HepG2 (cell line): Measurements from ENCODE around the gene ATN1. TPM values are rescaled to one million over a fixed set of nuclear protein-coding genes. Genes with fewer than 3 reads are reported as not detected.
A peak's percentile ranks its signal among the peaks of the same experiment; 100 is the strongest.

Experiments used
- ATAC-seq: fragments of 200-7000 bp; cut with Tn5 transposase; 3 replicates; pipeline ENCODE4 v1.9.1; 2020; ENCODE audit warnings: mild to moderate bottlenecking, moderate library complexity
- BruUV-seq: library from RNA; stranded (reverse); fragments of 400-500 nt; replicated peaks from 2 replicates; lab custom pipeline; 2021; lab: Mats Ljungman, UMichigan
- CTCF ChIA-PET: fragments of 300-600 bp; formaldehyde crosslinking; extraction: SDS; loops from one replicate; lab custom pipeline; 2021; ENCODE audit warnings: low total read pairs, inconsistent platforms, low intra/inter-chr PET ratio; lab: Yijun Ruan, JAX
- POLR2A ChIA-PET: fragments of 350-600 bp; sonication (Branson Sonifier 250); formaldehyde crosslinking; loops from one replicate; lab custom pipeline; 2020; ENCODE audit warnings: antibody characterized with exemption, inconsistent platforms; lab: Yijun Ruan, JAX
- DNase-seq: peaks from one replicate; pipeline ENCODE4 v3.0.0-alpha.2; 2015; ENCODE audit warnings: low spot score
- FAIRE-seq: peaks from 3 replicates; lab custom pipeline; 2011; peaks lifted over from hg19 to GRCh38; lab: Jason Lieb, UNC
- H2AFZ ChIP-seq: one replicate; pipeline ENCODE4 v1.6.1; 2011; ENCODE audit warnings: low read length, inconsistent platforms
- H3K27ac ChIP-seq: fragments of 300-600 bp; 3 replicates; pipeline ENCODE4 v1.8.0; 2011; ENCODE audit warnings: mixed run types, mild to moderate bottlenecking, mixed read lengths, low read length, inconsistent platforms; ENCODE audit not compliant: insufficient read depth; ENCODE audit errors: extremely low read length
- H3K27me3 ChIP-seq, 2 experiments: fragments of 200-600 bp in 1 of 2; 2 replicates in 1 of 2; 3 replicates in 1 of 2; pipeline versions ENCODE4 v1.6.0 to v1.8.0; 2011; ENCODE audit warnings: low read length in 2 of 2, mild to moderate bottlenecking in 2 of 2, moderate library complexity in 2 of 2, inconsistent platforms in 1 of 2; ENCODE audit not compliant: insufficient read depth in 2 of 2, control insufficient read depth in 1 of 2
- H3K36me3 ChIP-seq, 2 experiments: fragments of 200-600 bp in 1 of 2; replicated peaks in 1 of 2; 2 replicates in 1 of 2; 3 replicates in 1 of 2; pipeline versions ENCODE4 v1.5.1 to v1.8.0; 2011; ENCODE audit warnings: low read length in 2 of 2, inconsistent platforms in 1 of 2; ENCODE audit not compliant: insufficient read depth in 2 of 2, control insufficient read depth in 1 of 2
- H3K4me1 ChIP-seq: 2 replicates; pipeline ENCODE4 v1.5.1; 2012; ENCODE audit warnings: low read length, inconsistent platforms; ENCODE audit not compliant: insufficient read depth
- H3K4me2 ChIP-seq: 2 replicates; pipeline ENCODE4 v1.6.0; 2011; ENCODE audit warnings: low read depth, low read length, inconsistent platforms
- H3K4me3 ChIP-seq, 3 experiments: fragments of 200-600 bp in 1 of 3; sonication (generic), shearing (Covaris generic) in 1 of 3; replicated peaks in 1 of 3; 2 replicates each; pipeline ENCODE4 v1.5.1; 2011 to 2016; ENCODE audit warnings: low read length in 3 of 3, inconsistent platforms in 2 of 3, low read depth in 2 of 3, mild to moderate bottlenecking in 2 of 3, control low read depth in 1 of 3, mixed read lengths in 1 of 3; ENCODE audit not compliant: insufficient read depth in 1 of 3
- H3K79me2 ChIP-seq: one replicate; pipeline ENCODE4 v1.6.1; 2011; ENCODE audit warnings: low read length, inconsistent platforms; ENCODE audit not compliant: insufficient read depth
- H3K9ac ChIP-seq: 2 replicates; pipeline ENCODE4 v1.6.0; 2011; ENCODE audit warnings: mild to moderate bottlenecking, low read depth, low read length, inconsistent platforms; ENCODE audit not compliant: insufficient read depth
- H3K9me3 ChIP-seq: 2 replicates; pipeline ENCODE4 v1.5.1; 2012; ENCODE audit warnings: mild to moderate bottlenecking, low read length
- H4K20me1 ChIP-seq: 2 replicates; pipeline ENCODE4 v1.6.0; 2011; ENCODE audit warnings: inconsistent platforms, mild to moderate bottlenecking, low read length, moderate library complexity; ENCODE audit not compliant: insufficient read depth
- AGO2 ChIP-seq: fragments of 200-400 bp; formaldehyde crosslinking; optimal IDR thresholded peaks from 2 replicates; pipeline ENCODE3; 2017; ENCODE audit warnings: mild to moderate bottlenecking, low read depth, low read length, moderate library complexity
- ARID4A ChIP-seq: sonication (generic); formaldehyde crosslinking; IDR thresholded peaks from 2 replicates; pipeline ENCODE4 v1.5.0; 2020; ENCODE audit warnings: mild to moderate bottlenecking, missing genetic modification reagents, borderline replicate concordance
- CAMTA2 ChIP-seq: sonication (generic); formaldehyde crosslinking; IDR thresholded peaks from 2 replicates; pipeline ENCODE4 v1.4.0; 2020; ENCODE audit warnings: mild to moderate bottlenecking, missing genetic modification reagents, borderline replicate concordance
- ZNF121 ChIP-seq: sonication (generic); formaldehyde crosslinking; IDR thresholded peaks from 2 replicates; pipeline ENCODE4 v1.5.0; 2020; ENCODE audit warnings: mild to moderate bottlenecking, missing genetic modification reagents
- WGBS: methylation state at CpG from one replicate; pipeline ENCODE4 v1.1.6; 2017; ENCODE audit warnings: low lambda C conversion rate; 5-methylcytosine and 5-hydroxymethylcytosine counted together
- in situ Hi-C: cut with HindIII; loops from 2 replicates; pipeline ENCODE4 v1.10.0; 2017; ENCODE audit warnings: low pct_unique_long_range_greater_than_20kb; ENCODE audit not compliant: extremely low pct_ligation_motif_present
- intact Hi-C: fragments of 100-400 bp; cut with micrococcal nuclease; formaldehyde crosslinking; loops from one replicate; pipeline ENCODE4 v1.10.0; 2022; ENCODE audit not compliant: unreplicated experiment
- polyA plus RNA-seq, 8 experiments: library from polyadenylated mRNA; depleted of rRNA in 3 of 8; stranded (reverse) in 7 of 8; unstranded in 1 of 8; fragments of >200 nt; fragmentation: Illumina TruSeq in 4 of 8; extraction: Trizol in 4 of 8; gene quantifications; 2 replicates each; pipeline versions ENCODE4 v1.2.1 to v1.2.3, GENCODE V29; 2011 to 2016; ENCODE audit warnings: low read depth in 4 of 8, missing spikeins in 1 of 8, mixed read lengths in 1 of 8; ENCODE audit not compliant: insufficient read depth in 1 of 8
- total RNA-seq, 5 experiments: library from RNA; depleted of rRNA; stranded (reverse); fragments of >200 nt; fragmentation: Illumina TruSeq; extraction: Trizol; gene quantifications; 2 replicates each; pipeline ENCODE4 v1.2.3, GENCODE V29; 2016; ENCODE audit warnings: low read depth in 1 of 5

The ATN1 gene
- total and polyA plus RNA-seq, 2 of the 13 experiments (the other 11 are each of a cell fraction or from before 2014, with no cell fraction given) = 2.1 to 8.6 TPM

- Histone ChIP-seq H3K36me3 (peaks cover 0 to 1% of the 10 kb centered on the region in 2 experiments; a peak in 2 of 5 replicates), H4K20me1 (no peaks in the 10 kb centered on the region), H3K4me2 (no peak overlapping the region), H3K4me1 (peaks cover 51% of the 10 kb centered on the region), H3K79me2 (no peaks in the 10 kb centered on the region), H2AFZ (no peak overlapping the region), H3K9me3 (no peaks in the 10 kb centered on the region), H3K9ac (no peak overlapping the region), H3K27ac (no peak overlapping the region), H3K4me3 (no peak overlapping the region), H3K27me3 (no peaks in the 10 kb centered on the region)
- POLR2A ChIA-PET = interaction anchor here (1.4 to 6.2 kb wide), 3 partner anchors 8 to 60 kb away, joined by 3 to 47 read pairs (median 40); partner anchors contain the start of genes C12orf57, RNU7-1 and SPSB2
- in situ Hi-C loops (no loop called here), intact Hi-C loops (no loop called here)
- DNase-seq (no peak), FAIRE-seq (no peak), ATAC-seq (no peak)
- BruUV-seq = no TSS peak
- TF ChIP-seq ARID4A (CRISPR knock-in tag) (no peak), ZNF121 (CRISPR knock-in tag) (peak; percentile 81)
- WGBS = 93% methylated on average over 5 of the region's 5 CpGs
- CTCF ChIA-PET = no interaction called here
Measured at GRCh38 chr12:6883252-6883651, 44.5 kb upstream of the ATN1 start.

GRCh38 chr12:6883683-6884082 lies 44.1 kb upstream of the ATN1 start:
- no peaks in the 10 kb centered on the region for H3K9me3 ChIP-seq
- BruUV-seq = no TSS peak
- no peak overlapping the region for H2AFZ ChIP-seq
- ChIA-PET CTCF (no interaction called here), POLR2A (interaction anchor here (1.4 to 6.2 kb wide), 2 partner anchors 11 to 60 kb away, joined by 3 to 47 read pairs; partner anchors contain the start of genes C12orf57, RNU7-1 and SPSB2)
- peaks cover 0 to 1% of the 10 kb centered on the region in 2 experiments; a peak in 2 of 5 replicates for H3K36me3 ChIP-seq
- H3K79me2 ChIP-seq = no peaks in the 10 kb centered on the region
- H3K4me3 ChIP-seq = no peak overlapping the region
- FAIRE-seq (no peak), ATAC-seq (no peak), DNase-seq (no peak)
- peaks cover 55% of the 10 kb centered on the region for H3K4me1 ChIP-seq
- no peak overlapping the region for H3K4me2 ChIP-seq
- WGBS = 99% methylated on average over 11 of the region's 11 CpGs
- no peaks in the 10 kb centered on the region for H4K20me1 ChIP-seq
- intact Hi-C loops = no loop called here
- in situ Hi-C loops = no loop called here
- TF ChIP-seq CAMTA2 (CRISPR knock-in tag) = no peak
- peak; percentile 46 for TF ChIP-seq AGO2
- H3K27me3 ChIP-seq = no peaks in the 10 kb centered on the region
- no peak overlapping the region for H3K27ac ChIP-seq
- H3K9ac ChIP-seq = no peak overlapping the region
